Embryonic facial prominence (tissue), 1 donor: ENCODE results near the gene TAF10.

ENCODE experiments used
- DNase-seq: peaks from one replicate; pipeline ENCODE4 v3.0.0-alpha.2; 2016; ENCODE audit errors: extremely low spot score

Gene TAF10

DNA sequence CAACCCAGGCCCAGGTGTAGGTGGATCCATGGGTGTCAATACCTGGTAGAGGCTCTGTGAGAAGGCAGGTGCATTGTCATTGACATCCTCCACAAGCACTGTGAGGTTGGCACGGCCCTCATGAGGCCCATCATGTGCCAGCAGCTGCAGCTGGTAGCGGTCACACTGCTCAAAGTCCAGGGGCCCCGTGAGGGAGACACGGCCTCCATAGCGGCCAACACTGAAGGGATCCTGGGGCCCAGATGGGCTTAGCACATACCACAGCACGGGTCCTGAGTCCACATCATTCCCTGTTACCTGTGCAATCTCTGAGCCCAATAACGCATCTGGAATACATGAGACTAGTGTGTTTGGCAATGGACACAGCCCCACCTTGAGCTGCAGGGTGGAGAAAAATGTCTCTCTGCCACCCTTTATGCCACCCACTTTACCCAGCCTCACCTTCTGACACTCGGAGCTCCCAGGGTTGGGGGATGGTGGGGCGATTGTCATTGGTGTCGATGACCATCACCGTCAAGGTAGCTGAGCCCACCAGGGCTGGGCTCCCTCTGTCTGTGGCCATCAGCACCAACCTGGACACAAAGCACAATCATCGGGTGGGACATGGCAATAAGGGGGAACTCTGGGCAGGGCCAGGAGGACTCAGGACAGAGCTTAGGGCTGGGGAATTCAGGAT, 13.3 kb upstream of the TAF10 start:
- DNase-seq: no peak

DNA sequence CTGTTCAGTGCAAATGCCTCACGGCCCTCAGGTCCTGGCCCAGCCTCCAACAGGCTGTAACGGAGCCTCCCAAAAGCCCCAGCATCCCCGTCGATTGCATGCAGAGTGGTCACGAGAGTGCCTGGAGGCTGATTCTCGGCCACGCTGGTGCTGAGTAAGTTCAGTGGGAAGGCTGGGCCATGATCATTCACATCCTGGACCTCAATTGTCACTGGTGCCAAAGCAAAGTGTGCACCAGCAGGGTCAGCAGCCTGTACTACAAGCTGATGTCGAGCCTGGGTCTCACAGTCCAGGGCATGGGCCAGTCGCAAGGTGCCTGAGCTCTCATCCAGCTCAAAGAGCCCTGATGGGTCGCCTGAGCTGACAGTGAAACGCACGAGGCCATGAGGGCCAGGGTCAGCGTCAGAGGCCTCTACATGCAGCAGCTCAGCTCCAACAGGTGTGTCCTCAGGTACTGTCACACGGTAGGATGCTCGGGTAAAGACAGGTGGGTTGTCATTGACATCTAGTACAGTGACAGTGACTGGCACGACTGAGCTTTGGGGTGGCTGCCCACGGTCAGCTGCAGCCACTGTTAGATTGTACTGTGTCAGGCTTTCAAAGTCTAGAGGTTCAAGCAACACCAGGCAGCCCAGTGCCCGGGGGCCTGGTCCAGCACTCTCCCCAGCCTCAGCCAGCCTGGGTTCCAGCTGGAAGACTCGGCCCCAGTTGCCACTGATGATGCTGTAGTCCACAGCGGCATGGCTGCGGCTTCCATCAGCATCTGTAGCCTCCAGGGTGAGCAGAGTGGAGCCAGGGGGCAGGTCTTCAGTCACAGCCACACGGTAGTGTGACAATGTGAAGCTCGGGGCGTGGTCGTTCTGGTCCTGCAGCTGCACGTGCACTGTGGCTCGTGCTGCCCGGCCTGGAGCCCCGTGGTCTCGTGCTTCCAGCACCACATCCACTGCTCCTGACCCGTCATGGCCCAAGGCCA, 11.7 kb upstream of the TAF10 start:
- no peak for DNase-seq

DNA sequence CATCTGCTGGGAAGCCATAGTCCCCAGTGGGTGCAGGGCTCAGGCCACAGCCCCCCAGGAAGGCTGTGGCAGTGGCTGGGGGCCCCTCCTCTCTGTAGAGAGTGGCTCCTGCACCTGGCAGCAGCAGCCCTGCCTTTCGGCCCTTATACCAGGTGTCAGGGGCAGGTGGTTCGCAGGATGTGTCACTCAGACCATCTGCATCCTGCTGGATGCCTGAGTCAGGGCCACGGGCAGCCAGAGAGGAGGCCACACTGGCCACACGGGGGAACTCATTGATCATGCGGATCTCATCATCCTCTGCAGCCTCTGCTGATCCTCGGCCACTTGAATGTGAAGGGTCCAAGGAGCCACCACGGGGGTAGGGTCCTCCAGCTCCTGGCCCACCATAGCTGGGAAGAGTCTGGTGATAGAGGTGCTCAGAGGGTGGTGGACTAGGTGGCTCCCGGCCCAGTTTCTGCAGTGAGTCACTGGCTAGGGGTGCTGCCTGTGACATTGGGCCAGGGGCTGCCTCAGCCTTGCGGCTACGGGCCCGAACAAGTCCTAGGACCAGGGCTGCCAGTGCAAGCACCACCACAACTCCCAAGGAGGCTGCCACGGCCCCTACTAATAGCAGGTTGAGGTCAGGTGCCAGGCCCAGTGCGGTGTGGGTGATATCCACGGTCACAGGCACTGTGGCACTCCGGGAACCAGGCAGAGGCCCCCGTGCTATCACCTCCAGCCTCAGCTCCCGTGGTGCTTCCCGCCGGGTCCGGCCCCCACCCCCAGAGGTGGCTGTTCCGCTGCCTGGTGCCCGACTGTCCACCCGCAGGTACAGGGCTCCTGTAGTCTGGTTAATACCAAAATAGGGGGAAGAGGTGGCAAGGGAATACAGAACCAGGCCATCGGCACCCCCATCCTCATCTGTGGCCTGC, 10.5 kb upstream of the TAF10 start:
- no peak for DNase-seq

DNA sequence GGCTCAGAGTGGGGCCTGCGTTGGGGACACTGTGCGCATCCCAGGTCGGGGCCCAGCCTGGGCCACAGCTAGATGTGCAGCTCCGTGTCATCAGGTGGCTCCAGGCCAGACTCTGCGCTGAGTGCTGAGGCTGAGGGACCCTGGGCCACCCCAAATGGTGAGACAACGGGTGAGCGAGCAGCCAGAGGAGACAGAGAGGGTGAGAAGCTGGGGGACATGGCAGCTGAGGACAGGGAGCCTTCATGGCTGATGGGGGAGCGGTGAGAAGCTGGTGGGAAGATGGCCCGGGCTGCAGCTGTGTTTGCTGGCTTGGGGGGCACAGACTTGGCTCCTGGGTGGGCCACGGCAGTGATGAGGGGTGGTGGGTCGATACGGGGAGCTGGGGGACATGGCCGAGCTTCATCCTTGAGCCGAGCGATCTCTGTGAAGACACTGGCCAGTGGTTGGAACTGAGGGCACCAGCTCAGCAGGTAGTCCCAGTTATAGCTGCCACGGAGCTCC, 9.7 kb upstream of the TAF10 start:
- no peak for DNase-seq

DNA sequence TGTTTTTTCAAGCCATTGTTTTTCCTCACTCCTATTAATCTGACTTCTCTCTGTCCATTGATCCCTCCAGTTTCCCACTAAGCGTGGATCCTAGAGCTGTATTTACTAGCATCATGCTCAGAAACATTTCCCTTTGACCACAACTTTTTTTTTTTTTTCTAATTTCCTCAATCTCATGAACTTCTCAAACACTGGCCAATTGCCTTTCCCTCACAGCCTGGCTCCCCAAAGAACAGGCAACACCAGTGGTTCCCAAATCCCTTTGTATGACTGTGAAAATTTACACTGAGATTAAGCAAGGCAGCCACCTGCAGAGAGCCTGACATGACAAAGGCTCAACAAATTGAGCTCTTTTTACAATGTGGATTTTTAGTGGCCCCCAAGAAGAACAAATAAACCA, 8.6 kb upstream of the TAF10 start:
- no peak for DNase-seq

DNA sequence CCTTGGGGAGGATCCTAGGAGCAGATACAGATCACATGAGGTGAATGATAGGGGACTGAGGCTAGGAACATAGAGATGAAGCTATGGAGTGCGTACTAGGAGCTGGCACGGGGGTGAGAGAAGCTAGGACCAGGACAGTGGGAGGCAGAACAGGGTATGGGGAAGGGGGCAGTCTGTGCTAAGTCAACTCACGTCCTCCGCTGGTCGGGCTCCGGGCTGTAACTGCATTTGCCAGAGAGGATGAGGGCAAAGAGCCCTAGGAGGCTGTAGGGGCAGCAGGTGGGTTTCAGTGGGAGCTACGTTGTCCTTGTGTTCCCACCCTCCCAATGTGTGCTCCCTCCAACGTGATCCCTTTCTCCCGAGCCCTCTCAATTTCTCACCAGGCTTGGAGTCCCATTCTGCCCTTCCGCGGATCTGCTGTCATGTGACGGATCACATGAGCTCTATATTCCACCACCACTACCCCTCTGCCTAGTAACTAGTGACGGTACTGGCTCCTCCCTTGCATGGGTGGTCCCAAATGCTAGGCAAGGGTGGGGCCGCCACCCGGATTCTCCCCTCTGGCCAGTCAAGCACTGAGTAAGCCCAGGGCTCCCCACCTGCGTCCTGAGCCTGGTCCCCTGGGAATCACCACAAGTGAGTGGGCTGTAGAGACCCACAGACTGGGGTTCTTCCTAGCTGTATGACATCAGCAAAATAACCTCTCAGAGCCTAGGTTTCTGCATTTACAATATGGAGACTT, 7.2 kb upstream of the TAF10 start, which contains the start of gene TPP1:
Gene TPP1 (minus strand): TSS at position 419 of the 742 bp plus-strand sequence. CDS start 22 bp downstream, at position 397.
- peak; percentile 96 for DNase-seq

DNA sequence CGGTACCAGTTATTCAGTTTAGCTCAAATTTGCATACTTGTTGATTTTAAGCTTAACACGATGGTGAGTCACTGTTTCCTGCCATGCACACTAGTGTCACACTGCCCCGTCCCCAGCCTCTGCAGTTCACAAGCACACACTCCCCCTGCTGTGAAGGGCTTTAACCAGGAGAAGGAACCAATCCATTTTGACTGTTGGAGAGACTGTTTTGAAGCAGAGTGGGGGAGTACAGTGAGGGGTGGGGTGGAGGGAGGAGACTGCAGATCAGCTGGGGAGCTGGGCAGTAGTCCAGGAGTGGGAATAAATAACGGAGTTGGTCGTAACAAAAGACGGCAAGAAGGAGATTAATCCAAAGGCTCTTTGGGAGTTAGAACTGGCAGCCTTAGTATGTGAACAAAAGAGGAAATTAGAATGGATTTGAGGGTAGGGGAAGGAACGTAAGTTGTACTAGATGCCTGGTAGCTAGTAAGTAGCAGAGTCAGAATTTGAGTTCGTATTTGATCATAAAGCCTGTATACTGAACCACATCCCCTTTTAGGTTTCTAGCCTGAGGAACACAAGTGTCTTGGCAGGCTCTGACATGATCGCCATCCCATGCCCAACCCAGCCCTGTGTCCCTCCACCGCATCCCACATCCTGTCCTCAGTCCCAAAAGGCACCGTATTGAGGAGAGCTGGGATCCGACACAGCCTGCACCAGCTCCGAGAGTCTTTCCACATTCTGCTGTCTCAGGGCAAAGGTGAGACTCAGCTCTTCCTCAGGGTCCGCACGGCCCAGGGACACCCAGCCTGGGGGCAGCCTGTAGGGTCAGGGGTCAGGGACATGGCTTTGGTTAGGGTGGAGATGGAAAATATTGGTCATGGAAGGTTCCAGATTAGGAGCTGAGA, 6.3 kb upstream of the TAF10 start:
- no peak for DNase-seq

DNA sequence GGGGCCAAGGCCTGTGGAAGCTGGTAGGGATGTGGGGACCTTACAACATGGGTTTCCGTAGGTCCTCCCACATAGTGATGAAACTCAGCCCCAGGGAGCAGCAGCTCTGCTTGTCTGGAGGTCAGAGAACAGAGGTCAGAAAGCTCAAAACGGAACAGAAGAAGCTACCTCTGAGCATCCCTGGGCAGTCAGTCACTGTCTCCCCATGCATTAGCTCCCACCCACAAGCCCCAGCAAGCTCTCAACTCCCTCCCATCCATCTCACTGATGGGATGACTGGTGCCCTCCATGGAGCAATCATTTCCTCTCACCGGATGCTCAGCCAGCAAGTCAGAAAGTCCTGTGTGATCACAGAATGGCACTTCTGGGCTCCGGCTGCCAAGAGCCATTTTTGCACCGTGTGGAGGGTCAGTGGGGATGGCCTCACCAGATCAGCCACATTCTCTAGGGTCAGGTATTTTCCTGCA, 5.3 kb upstream of the TAF10 start:
- DNase-seq: no peak

DNA sequence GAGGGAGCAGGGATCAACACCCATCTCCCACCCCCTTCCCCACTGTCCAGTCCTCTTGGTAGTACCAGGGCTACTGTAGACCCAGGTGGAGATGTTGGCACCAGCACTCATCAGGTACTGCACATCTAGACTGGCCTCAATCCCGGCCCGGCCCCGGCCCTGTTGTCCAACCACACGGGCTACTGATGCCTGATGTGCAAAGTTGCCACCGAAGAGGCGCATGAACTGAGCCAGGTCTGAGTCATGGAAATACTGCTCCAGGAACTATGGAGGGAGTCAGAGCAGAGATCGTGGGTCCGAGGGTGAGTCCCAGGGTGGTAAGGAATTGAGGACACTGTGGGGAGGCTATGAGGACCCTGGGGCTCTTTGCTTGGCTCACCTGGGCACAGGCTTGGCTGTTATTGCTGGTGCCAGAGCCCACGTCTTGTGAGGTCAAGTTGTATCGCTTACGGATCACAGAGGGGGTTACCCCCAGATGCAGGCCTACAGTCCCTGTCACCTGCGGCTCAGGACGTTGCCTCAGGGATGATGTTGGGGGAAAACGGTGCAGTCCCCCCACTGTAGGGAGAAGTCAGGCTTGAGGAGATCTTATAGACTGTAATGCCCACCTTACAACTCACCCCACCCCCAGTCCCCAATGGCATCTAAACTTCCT, 4.7 kb upstream of the TAF10 start:
- no peak for DNase-seq

DNA sequence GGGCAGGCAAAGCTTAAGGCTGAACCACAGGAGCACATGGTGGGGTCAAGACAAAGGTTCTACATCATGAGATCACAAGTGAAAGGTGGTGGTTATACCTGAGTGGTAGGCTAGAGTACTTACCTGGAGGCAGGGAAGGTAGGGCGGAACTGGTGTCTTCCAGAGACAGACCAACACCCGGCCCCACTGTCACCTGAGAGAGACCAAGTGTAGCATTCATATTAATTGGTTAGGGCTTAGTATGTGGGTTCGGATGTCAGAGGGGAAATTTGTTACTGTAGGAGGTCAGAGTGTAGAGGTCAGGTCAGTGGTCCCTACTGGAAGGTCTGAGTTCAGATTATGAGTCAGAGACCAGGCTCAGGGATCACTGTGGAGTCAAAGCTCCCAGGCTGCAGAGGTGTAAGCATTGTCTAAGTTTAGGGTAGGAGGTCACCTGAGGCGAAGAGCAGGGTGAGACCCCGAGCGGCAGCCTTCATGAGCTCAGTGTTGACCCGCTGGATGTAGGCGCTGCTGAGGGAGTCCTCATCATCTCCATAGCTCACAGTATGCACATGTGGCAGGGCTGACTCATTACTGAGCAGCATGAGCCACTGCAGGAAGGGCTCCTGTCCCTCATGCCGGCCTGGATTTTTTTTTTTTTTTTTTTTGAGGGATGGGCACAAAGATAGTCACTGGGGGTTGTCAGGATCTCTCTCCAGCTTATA, 4.0 kb upstream of the TAF10 start:
- DNase-seq: no peak

DNA sequence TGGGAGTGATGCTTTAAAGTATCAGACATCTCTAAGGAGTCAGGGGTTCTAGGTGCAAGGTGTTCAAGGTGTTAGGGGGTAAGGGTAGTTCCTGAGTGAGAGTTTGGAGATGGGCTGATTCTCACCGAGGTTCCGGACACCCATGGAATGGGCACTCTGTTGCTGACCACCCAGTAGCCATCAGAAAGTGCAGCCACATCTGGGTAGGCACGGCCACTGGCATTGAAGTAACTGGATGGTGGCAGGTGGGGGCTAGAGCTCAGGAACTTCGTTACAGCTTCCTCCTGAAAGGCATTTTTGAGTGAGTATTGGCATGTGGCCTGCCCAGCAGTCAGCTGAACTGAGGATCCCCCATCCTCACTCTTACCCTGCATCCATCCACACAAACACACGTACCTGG, 3.0 kb upstream of the TAF10 start:
- no peak for DNase-seq

DNA sequence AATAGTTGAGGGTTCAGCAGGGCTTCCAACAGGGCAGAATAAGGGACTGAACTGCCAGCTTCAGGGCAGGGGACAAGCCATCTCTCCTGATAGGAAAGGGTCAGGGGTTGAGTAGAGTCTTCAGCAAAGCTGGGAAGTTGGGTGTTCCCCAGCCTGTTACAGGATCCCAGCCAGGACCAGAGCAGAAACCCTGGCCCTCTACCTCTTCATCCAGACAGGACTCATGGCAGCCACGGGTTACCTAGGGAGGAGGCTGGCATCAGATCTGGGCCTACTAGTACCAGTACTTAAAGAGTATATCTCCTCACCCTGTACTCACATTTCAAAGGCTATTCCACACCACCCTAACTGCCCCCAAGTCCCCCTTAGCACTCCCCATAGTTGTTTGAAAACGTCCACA, 2.4 kb upstream of the TAF10 start:
- no peak for DNase-seq

DNA sequence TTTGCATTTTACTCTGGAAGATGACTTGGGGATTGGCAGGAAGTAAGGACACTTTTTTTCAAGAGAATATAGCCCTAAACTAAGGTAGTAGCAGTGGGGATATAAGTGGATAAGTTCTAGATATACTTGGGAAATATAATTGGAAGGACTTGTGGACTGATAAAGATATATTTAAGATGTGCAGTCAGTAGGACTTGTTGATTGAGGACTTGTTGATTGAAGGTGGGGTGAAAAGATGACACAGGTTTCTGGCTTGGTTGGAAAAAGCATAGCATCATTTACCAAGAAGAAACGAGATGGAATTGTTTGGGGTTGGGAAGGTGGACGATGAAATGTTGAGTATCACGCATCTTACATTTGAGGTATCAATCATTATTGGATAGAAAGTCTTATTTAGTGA, 1.5 kb upstream of the TAF10 start:
- no peak for DNase-seq

DNA sequence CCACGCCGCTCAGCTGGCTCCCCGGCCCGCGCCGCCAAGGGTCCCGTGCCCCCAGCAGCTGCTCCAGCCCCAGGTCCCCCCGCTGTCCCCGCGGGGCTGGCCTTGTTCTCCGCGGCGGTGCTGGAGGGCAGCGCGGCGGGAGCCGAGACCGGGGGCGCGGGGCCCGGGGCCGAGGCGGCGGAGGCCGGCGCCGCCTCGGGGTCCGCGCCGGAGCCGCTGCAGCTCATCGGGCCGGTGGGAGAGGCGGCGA, 128 bp downstream of the TAF10 start:
- no peak for DNase-seq

DNA sequence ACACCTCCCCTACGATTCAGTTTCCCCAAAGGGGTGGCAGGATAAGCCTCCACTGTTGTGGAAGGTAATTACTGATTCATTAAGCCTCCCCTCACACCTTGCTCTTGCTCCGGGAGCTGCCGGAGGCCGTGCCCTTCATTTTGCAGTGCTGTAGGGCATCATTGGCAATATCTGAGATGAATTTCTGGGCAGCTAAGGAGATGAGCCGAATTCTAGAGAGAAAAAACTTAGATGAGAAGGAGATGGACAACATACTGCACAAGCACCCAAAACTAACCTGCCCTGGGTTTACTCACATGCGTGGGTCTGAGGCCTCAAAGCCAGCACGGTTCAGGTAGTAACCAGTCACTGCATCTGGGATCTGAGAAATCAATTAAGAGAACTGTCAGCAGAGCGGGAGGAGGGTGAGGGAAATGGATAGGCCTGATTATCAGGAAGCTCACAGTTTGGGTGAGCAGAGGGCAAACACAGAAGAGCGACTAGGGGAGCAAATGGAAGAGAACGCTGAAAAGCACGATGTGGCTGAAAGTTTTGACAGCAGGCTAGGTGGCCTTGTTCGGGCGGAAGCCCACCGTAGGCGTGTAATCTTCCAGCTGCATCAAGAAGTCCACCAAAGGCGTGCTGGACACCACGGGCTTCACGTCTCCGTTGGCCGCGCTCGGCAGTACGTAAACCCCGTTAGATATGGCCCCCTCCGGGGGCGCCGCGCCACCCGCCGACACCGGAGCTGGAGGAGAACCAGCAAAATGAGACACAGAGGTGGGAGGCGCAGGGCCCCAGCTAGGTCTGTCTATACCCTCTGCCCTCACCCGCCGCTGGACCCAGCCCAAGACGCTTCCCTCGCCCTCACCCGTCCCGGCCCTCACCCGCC, 689 bp downstream of the TAF10 start:
- DNase-seq: no peak

DNA sequence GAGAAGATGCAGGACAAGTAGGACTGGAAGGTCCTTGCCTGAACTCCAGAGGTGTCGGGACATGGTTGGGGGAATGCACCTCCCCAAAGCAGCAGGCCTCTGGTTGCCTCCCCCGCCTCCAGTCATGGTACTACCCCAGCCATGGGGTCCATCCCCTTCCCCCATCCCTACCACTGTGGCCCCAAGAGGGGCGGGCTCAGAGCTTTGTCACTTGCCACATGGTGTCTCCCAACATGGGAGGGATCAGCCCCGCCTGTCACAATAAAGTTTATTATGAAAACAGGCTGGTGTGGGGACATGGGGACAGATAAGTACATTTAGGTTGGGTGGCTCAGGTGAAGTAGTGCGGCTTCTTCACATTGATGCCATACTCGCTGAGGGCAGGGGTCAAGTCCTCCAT, 1.4 kb downstream of the TAF10 start:
- no peak for DNase-seq

DNA sequence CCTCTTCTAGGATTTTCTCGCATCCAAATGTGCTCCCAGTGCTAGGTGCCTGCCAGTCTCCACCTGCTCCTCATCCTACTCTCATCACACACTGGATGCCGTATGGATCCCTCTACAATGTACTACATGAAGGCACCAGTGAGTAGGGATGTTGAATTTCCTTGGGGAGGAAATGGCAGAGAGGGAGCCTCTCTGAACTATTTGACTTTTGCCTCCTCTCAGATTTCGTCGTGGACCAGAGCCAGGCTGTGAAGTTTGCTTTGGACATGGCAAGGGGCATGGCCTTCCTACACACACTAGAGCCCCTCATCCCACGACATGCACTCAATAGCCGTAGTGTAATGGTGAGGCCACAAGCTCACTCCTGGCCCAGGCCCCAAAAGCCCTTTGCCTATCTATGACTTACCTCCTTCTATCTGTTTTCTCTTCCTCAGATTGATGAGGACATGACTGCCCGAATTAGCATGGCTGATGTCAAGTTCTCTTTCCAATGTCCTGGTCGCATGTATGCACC, 2.5 kb downstream of the TAF10 start:
- DNase-seq: no peak
